ENCODE data around the gene TEX54.

GRCh38 chr11:62841361-62842170 is 8.9 kb upstream of the TEX54 start:
- TF ChIP-seq CTCF (IDR thresholded peaks at IDR 0.05) (no peak), HOXA7 (CRISPR knock-in tag; IDR thresholded peaks at IDR 0.05) (peak; percentile 100)
